GM13976 (cell line): ENCODE data around the gene ZNF48.

Experiments used
- DNase-seq: peaks from one replicate; pipeline ENCODE4 v3.0.0; 2012; ENCODE audit warnings: low spot score
- in situ Hi-C: fragments of 300-500 bp; cut with MboI; formaldehyde crosslinking; loops from one replicate; pipeline ENCODE4 v1.12.0; 2022; ENCODE audit warnings: low sequenced_read_pairs, mixed read lengths, inconsistent platforms; ENCODE audit not compliant: unreplicated experiment
- TF ChIP-seq, protein P1 (sequence below): IDR thresholded peaks from 2 replicates; pipeline ENCODE4 v1.5.1; 2012; ENCODE audit warnings: borderline replicate concordance, mild to moderate bottlenecking; ENCODE audit not compliant: insufficient read depth; ENCODE audit errors: extremely low read depth, missing control alignments, control extremely low read depth

The ZNF48 gene

DNA sequence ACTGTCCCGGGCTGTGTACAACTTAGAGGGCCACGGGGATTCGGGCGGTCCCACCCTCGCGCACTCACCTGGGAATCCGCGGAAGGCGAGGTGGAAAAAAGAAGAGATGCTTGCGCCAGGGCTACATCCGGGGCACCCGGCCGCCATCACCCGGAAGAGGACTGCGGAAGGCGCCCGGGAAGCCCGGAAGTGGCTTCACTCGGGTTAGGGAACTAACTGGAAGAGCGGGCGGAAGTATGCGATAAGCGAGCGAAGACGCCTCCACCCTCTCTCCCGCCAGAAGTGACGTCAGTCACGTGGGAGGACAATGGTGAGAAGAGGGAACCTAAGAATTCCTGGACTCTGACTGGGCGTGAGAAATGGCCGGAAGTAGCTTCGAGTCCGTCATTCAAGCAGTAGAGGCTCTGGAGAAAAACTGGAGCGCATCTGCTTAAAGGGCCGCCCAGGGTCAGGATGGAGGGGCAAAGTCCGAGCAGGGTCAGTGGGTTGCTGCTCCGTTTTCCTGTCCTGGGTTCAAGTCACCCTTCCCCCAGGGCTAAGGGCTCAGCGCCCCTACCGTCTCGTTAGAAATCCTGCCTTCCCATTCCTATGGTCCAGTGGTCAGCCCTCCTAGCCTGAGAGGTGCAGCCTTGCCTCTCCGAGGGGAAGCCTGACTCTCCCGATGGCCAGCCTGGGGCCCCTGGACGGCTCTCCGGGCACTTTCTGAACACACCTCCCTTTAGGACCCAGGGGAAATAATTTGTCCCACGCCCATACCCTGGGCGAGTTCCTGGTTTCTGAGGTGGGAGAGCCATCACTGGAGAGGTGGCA, 39.9 kb upstream of the ZNF48 start, which contains the start of gene CD2BP2:
Gene CD2BP2, minus strand, starts transcription at position 165 of the 810 bp plus-strand sequence. CDS start 627 bp downstream, outside the sequence.
- DNase-seq = peak; percentile 94
- in situ Hi-C loops = no loop called here
- TF ChIP-seq, protein P1, sequence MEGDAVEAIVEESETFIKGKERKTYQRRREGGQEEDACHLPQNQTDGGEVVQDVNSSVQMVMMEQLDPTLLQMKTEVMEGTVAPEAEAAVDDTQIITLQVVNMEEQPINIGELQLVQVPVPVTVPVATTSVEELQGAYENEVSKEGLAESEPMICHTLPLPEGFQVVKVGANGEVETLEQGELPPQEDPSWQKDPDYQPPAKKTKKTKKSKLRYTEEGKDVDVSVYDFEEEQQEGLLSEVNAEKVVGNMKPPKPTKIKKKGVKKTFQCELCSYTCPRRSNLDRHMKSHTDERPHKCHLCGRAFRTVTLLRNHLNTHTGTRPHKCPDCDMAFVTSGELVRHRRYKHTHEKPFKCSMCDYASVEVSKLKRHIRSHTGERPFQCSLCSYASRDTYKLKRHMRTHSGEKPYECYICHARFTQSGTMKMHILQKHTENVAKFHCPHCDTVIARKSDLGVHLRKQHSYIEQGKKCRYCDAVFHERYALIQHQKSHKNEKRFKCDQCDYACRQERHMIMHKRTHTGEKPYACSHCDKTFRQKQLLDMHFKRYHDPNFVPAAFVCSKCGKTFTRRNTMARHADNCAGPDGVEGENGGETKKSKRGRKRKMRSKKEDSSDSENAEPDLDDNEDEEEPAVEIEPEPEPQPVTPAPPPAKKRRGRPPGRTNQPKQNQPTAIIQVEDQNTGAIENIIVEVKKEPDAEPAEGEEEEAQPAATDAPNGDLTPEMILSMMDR = no peak

DNA sequence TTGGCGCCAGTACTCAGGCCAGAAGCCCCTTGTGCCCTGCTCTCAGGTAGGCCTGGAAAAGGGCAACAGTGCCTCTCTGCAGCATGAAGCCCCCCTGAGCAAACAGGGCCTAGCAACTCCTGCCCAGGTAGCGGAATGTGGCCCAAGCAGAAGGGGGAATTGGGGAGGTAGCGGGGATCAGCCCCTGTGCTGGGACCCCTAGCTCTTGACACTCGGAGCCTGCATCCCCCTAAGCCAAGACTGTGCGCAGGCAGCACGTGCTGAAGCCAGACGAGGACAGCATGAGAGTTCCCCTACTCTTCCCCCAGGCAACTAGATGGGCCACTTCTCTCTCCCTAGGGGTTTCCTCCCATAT, 39.3 kb upstream of the ZNF48 start:
- no peak for DNase-seq
- TF ChIP-seq, protein P1 = no peak
- in situ Hi-C loops = no loop called here

DNA sequence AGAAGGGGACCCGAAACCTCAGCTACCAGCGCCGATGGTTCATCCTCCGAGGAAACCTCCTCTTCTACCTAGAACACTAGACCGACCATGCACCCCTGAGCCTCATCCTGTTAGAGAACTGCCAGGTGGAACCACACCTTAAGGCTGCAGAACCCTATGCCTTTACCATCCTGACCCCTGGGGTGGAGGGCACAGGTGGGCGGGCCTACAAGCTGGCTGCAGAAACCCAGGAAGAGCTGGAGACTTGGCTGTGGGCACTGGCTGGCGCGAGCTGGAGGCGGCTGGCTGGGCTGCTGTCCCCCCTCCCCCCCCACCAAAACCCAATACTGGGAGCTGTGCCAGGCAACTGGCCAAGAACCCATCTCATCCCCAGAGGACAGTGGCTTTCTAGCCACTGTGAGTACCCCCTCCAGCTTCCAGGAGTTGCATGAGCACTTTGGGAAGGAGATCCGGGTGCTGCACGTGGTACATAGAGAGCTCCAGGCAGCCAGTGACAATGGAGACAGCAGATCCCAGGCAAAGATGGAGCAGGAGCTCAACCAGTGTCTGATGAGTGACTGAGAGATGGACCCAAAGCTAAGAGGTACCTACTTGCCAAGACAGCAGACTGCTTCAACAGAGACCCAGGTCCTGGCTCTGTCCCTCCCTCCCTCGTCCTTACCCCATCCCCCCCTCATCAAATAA, 38.7 kb upstream of the ZNF48 start:
- no peak for DNase-seq
- in situ Hi-C loops = no loop called here
- TF ChIP-seq, protein P1 = no peak

DNA sequence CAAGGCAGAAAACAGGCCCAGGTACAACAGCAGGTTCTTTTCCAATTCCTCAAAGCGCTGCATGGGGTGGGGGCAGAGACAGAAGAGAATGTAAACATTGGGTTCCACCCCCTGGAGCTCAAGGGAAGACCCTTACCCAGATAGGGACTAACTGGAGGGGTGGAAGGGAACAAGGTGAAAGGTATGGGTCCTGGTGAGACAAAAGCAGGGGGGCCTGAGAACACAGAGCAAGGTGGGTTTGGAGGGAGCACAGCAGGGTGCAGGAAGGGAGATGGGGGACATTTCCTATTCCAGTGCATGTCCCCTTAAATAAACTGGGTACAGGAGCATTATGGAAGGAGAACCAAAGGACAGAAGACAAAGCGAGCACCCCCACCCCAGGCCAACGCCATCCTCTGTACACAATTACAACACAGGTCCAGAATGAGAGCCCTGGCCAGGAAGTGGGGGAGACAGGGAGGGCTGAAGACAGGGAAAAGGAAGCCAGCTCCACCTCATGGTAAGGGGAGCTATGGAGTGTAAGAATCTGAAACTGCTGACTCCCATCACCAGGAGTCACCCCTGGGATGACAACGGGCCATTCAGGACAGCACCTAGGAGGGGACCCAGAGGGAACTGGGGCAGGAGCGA, 38.0 kb upstream of the ZNF48 start:
- in situ Hi-C loops = no loop called here
- TF ChIP-seq, protein P1 = no peak
- DNase-seq = no peak

DNA sequence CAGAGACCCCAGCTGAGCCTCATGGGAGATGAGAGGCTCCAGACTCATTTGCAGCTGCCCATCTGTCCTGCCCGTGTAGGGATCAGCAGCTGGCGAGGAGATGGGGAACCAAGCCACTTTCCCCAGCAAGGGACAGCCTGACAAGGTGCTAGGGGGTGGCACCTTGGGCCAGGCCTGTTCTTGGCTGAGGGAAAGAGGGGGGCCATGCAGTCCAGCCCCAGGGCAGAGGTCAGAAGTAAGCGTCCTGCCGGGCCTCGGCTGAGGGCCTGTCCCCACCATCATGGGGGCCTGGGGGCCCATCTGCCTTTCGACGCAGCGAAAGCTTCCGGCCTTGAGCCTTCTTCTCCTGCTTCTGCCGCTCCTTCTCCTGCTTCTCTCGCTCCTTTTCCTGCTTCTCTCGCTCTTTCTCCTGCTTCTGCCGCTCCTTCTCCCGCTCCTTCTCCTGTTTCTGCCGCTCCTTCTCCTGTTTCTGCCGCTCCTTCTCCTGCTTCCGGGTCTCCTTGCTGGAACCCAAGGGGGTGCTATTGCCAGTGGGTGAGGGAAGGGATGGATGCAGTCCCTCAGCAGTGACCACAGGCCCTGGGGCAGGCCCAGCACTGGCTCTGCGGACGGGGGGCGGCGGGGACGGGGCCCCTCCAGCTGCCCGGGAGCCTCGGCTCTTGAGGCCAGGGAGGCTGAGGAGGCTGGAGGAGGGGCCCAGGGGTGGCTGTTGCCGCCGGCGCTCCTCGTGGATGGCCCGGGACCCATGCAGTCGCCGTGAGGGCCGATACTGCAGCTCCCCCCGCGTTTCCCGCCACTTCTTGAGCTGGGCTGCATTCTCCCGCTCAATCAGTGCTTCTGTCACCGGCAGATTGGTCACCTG, 37.3 kb upstream of the ZNF48 start:
- in situ Hi-C loops = no loop called here
- DNase-seq = no peak
- TF ChIP-seq, protein P1 = no peak

DNA sequence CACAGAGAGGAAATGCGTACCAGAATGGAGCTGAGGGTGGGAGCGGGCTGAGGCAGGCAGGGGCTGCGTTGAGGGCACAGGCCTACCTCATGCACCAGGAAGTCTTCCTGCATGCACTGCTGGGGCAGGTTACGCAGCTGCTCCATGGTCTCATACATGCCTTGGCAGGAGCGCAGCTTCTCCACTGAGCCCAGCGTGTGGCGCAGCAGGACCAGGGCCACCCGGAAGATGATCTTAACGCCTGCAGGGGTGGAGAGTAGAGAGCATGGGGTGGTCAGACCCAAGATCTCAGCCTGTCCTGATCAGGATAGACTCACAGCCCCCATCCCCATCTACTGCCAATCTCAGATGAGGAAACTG, 36.7 kb upstream of the ZNF48 start:
- no peak for DNase-seq
- in situ Hi-C loops = no loop called here
- TF ChIP-seq, protein P1 = no peak
